ENCODE data around the gene PGP. TPM values are rescaled to one million over a fixed set of nuclear protein-coding genes. Genes with fewer than 3 reads are reported as not detected.

The PGP gene
- total and polyA plus RNA-seq, 10 of the 15 experiments (the other 5 are each of a cell fraction or from before 2014, with no cell fraction given) = 0.42 to 28.0 (median 12.1) TPM

DNA sequence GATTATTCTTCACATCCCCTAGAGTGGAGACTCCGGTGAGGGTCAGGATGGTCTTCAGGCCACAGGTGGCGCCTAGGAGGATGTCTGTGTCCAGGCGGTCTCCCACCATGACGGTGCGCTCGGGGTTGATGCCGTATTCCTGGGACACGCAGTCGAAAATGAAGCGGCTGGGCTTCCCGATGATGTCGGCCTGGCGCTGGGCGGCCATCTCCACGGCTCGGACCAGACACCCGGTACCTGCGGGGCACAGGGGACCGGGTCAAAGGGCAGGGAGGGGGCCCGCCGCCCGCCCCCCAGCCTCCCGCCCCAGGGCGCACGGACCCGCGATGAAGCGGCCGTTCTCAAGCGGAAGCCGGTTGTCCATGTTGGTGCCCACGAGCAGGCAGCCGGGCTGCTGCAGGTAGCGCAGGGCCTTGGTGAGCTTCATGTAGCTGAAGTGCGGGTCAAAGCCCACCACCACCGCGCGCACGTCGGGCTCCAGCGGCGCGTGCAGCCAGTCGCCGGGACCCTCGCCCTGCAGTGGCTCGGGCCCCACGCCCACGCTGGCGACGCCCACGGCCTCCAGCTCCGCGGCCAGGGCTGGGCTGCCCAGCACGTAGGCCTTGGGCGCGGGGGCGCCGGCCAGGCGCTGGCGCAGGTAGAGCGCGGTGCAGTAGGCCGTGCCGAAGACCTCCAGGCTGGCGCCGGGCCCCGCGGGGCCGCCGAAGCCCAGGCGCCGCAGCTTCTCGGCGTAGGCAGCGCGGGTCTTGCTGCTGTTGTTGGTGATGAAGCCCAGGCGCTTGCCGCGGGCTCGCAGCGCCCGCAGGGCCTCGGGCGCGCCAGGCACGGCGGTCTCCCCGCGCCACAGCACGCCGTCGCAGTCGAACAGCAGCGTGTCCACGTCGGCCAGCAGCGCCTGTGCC, 572 bp downstream of the PGP start (continued):
- TF ChIP-seq BRCA1 (IDR thresholded peaks at IDR 0.05; ENCODE audit: low read depth, low read length) = no peak
- TF ChIP-seq NKRF (conservative IDR thresholded peaks at IDR 0.05) = peak; percentile 87
- 0 out of 2 replicates have a peak, but pooled peaks have one; percentile 16 for TF ChIP-seq ZNF687 (IDR thresholded peaks at IDR 0.05)
- TF ChIP-seq EGR1 (IDR thresholded peaks at IDR 0.05; ENCODE audit: borderline replicate concordance in 1 of 2, low read depth in 2 of 2, low read length in 2 of 2) = peak in 1 of 2 experiments; percentile 79; a peak in 1 of 3 replicates
- TF ChIP-seq LARP7 (IDR thresholded peaks at IDR 0.05) = peak; percentile 79
- no peak for TF ChIP-seq JUNB (IDR thresholded peaks at IDR 0.05)
- TF ChIP-seq PAX8 (IDR thresholded peaks at IDR 0.05) = no peak
